Activated CD8-positive, alpha-beta memory T cell treated with anti-CD3 and anti-CD28 coated beads, Interleukin-2, amount 50 U/mL, for 1 hour (primary cell): ENCODE measurements around the gene CDS1.
"Not testable (repeated sequence)": the region's sequence is repeated elsewhere in the genome, so short reads cannot be mapped to it uniquely, and the experiment has no call there.

Source experiments
- DNase-seq: peaks from one replicate; pipeline ENCODE4 v3.0.0-alpha.2; 2020; ENCODE audit errors: extremely low read depth

The CDS1 gene

GRCh38 chr4:84673475-84674240 is 90.7 kb downstream of the CDS1 start:
- no peak for DNase-seq

DNA sequence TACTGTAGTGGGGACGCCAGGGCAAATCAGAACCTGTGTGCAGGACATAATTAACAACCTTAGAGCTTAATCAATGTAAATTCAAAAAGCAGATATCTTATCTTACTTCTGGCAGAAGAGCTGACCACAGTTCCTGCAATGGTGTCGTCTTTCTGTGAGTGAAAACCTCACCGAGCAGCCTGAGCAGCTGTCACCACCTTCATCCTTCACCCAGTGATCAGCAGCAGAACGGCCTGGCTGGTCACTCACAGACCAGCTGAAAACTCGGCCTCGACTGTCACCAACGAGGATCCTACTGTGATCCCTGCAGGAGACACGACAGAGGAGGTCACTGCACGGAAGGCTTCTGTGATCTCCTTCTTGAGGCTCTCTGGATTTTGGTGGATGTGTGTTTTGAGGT is 94.2 kb downstream of the CDS1 start:
- DNase-seq = no peak

GRCh38 chr4:84677995-84678394 is 95.1 kb downstream of the CDS1 start:
- no peak for DNase-seq

DNA sequence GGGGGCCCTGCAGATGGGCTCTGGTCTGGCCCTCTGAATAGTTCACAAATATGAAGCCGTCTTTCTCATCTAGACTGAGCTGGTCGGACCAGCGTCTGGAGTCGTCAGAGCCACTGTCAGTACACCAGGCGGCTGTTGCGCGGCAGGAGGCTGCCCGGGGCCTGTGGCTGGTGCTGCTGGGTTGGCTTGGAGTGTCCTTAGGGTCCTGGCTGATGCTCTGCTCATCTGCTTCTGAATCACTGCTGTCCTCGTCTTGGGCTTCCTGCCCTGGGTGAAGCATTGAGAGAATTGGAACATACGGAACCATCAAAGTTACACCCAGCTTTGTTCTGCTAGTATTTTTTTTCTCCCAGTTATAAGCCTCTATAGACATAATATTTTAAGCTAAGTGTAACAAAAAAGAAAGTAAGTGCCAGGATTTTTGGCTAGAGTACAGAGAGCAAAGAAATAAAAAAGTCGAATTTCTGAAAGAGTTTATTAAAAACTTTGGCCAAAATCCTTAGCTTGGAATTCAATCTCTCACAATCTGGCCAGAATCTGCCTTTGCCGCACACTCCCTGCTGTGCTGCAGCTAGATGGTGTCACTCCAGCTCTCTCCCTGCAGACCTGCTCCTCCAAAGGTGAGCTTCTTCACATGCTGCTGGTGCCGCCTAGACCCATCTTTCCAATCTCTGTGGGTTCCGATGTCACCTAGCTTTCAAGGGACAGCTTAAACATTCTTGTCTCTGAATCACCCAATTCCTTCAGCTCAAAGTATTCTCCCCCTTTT is 96.2 kb downstream of the CDS1 start:
- DNase-seq = no peak

DNA sequence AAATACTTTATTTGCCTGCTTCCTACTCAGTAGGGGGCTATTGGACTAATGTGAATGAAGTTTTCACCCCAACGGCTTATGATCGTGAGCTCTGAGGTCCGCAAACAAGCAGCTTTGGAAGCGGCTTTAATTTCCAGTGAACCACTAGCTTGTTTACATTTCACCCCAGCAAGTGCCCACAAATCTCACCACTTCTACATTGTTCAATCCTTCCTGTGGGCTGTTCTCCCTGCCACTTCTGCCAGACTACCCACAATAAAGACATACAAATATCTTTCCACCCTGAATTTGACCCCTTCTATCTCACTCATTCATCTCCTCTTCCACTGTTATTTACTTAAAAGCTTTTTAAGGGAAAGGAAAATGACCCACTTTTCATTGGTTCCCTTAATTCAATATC is 98.0 kb downstream of the CDS1 start:
- no peak for DNase-seq

DNA sequence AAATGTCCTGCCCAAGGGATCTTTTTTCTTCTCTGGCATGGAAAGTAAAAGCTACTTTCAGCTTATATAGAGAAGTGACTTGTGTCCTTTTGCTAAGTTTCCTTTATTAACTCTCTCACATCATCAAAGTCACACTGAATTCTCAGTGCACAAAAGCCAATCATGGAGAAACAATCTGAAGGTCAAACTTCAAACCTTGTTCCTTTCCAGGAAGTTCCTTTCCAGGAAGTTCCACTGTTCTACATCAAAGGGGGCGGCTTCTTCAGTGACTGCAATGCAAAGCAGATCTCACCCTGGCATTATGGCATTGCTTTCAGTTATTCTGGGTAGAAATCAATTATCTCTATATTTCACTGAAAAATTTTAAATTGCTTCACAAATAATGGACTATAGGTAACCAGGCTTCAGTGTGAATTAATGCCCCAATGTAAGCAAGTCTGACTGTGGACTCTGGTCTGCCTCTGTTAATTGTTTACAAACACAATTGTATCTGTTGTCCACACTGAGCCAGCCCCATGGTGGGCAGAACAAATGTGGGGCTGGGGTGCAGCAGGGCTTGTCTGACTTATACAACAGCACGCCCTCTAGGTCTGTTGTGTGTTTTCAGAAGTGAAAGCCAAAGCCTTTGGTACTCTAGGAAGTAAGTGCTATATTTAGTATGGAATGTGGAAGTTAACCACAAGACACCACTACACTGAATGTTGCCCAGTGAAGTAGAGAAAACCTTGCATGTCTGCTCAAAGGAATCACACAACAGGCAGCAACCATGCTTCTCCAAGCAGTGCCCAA is 98.8 kb downstream of the CDS1 start:
- no peak for DNase-seq

DNA sequence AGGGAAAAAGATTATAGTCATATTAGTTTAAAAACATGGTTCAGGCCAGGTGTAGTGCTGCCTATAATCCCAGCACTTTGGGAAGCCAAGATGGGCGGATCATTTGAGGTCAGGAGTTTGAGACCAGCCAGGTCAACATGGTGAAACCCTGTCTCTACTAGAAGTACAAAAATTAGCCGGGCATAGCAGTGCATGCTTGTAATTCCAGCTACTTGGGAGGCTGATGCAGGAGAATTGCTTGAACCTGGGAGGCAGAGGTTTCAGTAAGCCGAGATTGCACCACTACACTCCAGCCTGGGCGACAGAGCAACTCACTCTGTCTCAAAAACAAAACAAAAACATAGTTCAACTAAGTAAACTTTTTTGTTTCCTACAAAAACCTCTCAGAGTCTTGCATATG is 99.7 kb downstream of the CDS1 start:
- DNase-seq = not testable (repeated sequence)

DNA sequence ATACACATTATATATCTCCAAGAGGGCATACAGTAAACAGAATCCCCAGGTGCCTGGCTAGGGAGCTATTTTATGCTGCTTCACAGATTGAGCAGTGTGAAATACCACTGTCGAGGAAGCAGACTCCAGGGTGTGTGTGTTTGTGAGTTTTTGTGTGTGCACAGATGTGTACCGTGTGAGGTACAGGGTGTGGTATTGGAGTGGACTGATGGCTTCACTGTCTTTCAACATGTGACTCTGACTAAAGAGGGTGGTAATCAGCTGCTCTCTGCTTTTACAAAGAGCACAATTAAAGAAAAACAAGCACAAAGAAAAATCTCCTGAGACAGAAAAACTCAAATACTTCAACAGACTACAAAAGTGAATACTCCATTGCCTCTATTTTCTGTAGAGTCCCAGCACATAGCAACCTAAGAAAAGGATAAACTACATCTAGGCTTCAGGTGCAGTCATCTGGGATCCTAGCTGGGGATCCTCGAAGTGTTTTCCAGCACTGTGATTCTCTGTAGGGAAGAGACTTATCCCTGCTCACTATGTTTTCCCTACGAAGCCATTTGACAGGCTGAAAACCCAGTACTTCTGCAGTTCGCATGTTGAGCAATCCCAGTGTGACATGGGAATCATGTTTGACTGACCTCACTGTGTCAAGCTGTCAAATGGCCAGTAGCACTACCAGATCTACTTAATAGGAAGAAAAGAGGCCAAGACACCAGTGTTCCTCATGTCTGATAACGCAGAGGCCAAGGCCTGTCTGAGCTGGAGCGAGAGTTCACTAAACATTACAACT is 100.3 kb downstream of the CDS1 start:
- DNase-seq = no peak

DNA sequence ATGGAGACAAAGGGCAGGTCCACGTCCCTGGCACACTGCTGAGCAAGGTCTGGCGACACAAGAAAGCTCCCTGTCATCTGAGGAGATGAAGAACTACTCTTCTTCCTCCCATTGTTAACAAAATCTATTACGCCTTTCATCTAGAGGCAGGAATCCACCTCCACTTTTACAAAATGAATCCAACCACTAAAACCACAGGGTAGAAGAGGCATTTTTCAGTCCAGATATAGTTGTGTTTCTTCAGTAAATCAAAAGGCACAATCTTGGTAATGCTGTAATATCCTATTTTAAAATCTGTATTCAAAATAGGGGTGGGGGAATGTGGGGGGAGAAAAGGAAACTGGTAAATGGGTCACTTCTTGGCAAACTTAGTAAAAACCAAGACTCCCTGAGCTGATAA is 101.4 kb downstream of the CDS1 start:
- DNase-seq = no peak

DNA sequence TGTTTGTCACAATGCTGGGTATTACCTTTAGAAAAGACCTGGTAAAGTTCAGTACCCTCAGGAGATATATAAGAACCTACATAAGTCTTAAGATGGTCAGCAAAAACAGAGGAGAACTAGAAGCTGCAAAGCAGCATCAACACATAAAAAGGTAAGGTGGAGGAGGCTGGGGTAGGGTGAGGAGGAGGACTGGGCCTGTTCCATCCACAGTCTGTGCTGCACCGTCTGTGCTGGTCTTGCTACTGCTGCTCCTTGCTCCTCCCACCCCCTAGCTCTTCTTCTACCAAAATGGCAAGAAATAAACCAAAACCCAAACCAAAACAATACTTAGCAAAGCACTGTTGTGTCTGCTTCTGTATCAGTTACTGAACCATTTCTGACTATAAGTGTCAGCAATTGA is 102.2 kb downstream of the CDS1 start:
- DNase-seq = no peak

GRCh38 chr4:84688605-84689004 is 105.7 kb downstream of the CDS1 start:
- DNase-seq = no peak

- no peak for DNase-seq
Measured at GRCh38 chr4:84689197-84689596, 106.3 kb downstream of the CDS1 start.

DNA sequence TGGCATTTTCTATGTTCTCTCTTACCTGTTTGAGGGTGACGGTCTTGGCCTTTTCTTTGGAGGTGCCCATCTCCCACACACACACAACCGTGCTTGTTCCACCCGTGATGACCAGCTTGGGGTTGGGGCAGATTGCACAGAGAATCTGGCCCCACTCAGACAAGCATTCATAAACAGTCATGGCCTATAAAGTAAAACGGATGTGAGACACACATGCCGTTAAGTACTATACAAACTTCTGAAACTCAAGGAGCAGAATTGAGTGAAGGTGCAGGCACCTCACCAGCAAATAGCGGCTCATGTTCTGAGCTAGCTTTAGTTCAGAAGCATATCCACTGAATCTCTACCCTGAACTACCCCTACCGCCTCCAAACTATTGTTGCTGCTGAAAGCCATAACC is 107.6 kb downstream of the CDS1 start:
- DNase-seq = no peak

DNA sequence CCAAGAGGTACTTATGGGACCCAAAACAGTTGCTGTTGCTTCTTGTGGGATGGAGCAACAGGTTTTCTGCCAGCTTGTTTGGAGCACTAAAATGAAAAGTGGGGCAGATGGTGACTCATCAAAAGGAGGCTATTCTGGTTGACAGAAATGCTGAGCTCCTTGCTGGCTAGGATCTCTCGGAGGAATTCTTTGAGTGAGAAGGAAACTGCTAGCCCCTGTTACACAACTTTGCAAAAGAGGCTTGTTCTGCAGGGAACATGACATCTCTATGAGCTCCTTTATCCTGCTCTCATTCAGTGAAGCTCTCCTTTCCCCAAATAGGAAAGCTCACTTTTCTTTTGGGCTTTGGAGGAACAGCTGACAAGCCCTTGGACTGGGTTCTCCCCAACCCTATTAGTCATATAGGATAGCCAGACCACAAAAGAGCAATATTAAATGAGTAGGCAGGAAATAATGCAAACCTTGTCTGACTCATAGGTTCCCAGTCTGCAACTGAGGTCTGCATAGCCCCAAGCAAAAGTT is 108.3 kb downstream of the CDS1 start:
- no peak for DNase-seq

DNA sequence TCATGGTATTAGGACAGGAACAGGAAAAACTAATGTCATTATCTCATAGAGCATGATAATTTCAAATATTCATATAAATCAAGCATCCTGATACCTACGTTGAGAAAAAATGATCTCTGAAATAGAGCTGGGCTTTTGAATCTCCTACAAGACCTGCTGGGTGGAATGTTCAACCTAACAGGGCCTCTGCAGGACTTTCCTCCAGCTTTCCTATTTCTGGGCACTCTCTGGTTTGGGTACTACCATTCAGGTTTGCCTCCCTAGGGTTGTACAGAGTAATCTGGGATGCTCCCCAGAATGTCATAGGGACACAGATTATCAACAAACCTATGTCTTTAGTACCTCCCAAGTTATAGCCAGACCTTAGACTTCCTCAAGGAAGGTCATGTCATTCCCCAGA is 108.9 kb downstream of the CDS1 start:
- no peak for DNase-seq

DNA sequence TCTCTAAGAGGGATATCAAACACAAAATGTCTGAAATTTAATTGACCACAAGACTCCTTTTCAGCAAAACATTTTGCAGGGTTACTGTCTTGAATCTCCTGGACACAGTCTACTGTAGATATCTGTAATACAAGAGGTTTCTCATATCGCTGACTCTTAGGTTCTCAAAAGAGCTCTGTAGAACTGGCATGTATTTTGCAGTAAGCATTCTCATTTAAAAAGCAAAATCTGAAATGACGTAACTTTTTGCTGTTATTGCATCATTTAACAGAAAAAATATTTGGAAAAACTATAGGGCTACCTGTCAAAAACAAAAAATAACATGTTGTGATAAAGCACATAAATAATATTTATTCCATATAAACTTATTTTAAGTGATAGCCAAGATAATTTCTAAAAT is 114.2 kb downstream of the CDS1 start:
- DNase-seq = no peak

GRCh38 chr4:84697615-84698201 is 114.8 kb downstream of the CDS1 start:
- no peak for DNase-seq

GRCh38 chr4:84699001-84699671 is 116.2 kb downstream of the CDS1 start:
- no peak for DNase-seq
